AG04449 (cell line): Measurements from ENCODE around the gene DOK5.

Source experiments
- CTCF ChIA-PET: fragments of 350-600 bp; formaldehyde crosslinking; extraction: SDS; loops from one replicate; lab custom pipeline; 2021; ENCODE audit warnings: antibody characterized with exemption; lab: Yijun Ruan, JAX
- POLR2A ChIA-PET: fragments of 400-600, 350-600 bp; formaldehyde crosslinking; extraction: SDS; loops from one replicate; lab custom pipeline; 2020; ENCODE audit warnings: antibody characterized with exemption, inconsistent platforms; lab: Yijun Ruan, JAX
- DNase-seq: peaks from one replicate; pipeline ENCODE4 v3.0.0-alpha.2; 2010; ENCODE audit warnings: low read depth, low spot score
- H3K4me3 ChIP-seq: 2 replicates; pipeline ENCODE4 v1.5.1; 2011; ENCODE audit warnings: low read depth, mild to moderate bottlenecking, control low read depth, low read length
- CTCF ChIP-seq: IDR thresholded peaks from one replicate; pipeline ENCODE4 v1.5.1; 2011; ENCODE audit warnings: mild to moderate bottlenecking, moderate library complexity, low read length, control low read depth, inconsistent platforms; ENCODE audit not compliant: insufficient read depth; ENCODE audit errors: missing control alignments

DOK5 gene

GRCh38 chr20:54657268-54657826 lies 182.0 kb downstream of the DOK5 start:
- H3K4me3 ChIP-seq = no peak overlapping the region
- ChIA-PET CTCF (interaction anchor here (0.9 to 4.2 kb wide), 5 partner anchors 7 to 560 kb away, joined by 3 to 26 read pairs (median 4); no protein-coding TSS in a partner anchor), POLR2A (no interaction called here)
- no peak for TF ChIP-seq CTCF
- no peak for DNase-seq

- ChIA-PET CTCF (interaction anchor here (1.0 to 4.2 kb wide), 5 partner anchors 8 to 555 kb away, joined by 3 to 26 read pairs (median 5); no protein-coding TSS in a partner anchor), POLR2A (no interaction called here)
- DNase-seq = no peak
- no peak overlapping the region for H3K4me3 ChIP-seq
- no peak for TF ChIP-seq CTCF
Observed at GRCh38 chr20:54658525-54658924, 183.1 kb downstream of the DOK5 start.

- CTCF ChIA-PET = interaction anchor here (2.0 kb wide), 1 partner anchor 10 kb away, joined by 10 read pairs; no protein-coding TSS in a partner anchor
- DNase-seq = no peak
- TF ChIP-seq CTCF = no peak
- H3K4me3 ChIP-seq = no peak overlapping the region
- POLR2A ChIA-PET = no interaction called here
Observed at GRCh38 chr20:54661265-54661664, 185.9 kb downstream of the DOK5 start.

- H3K4me3 ChIP-seq = no peak overlapping the region
- no peak for TF ChIP-seq CTCF
- CTCF ChIA-PET = interaction anchor here (1.1 to 2.0 kb wide), 4 partner anchors 9 to 18 kb away, joined by 3 to 10 read pairs (median 4); no protein-coding TSS in a partner anchor
- no peak for DNase-seq
- POLR2A ChIA-PET = no interaction called here
Observed at GRCh38 chr20:54661880-54662465, 186.6 kb downstream of the DOK5 start.

GRCh38 chr20:54665812-54666211 lies 190.4 kb downstream of the DOK5 start:
- POLR2A ChIA-PET = no interaction called here
- no peak for DNase-seq
- CTCF ChIA-PET = interaction anchor here (1.0 to 1.5 kb wide), 2 partner anchors 14 to 15 kb away, joined by 3 read pairs; no protein-coding TSS in a partner anchor
- TF ChIP-seq CTCF = no peak
- H3K4me3 ChIP-seq = no peak overlapping the region

- POLR2A ChIA-PET = no interaction called here
- no peak overlapping the region for H3K4me3 ChIP-seq
- peak; percentile 63 for TF ChIP-seq CTCF
- CTCF ChIA-PET = interaction anchor here (0.6 to 5.8 kb wide), 13 partner anchors 10 to 1691 kb away, joined by 3 to 52 read pairs (median 4); partner anchors contain the start of gene FAM210B
- no peak for DNase-seq
Observed at GRCh38 chr20:54668271-54669039, 193.1 kb downstream of the DOK5 start.
